Trophoblast cell (in vitro differentiated cells and primary cell): ENCODE measurements around the gene ARHGEF6.

Experiments
- DNase-seq, 2 donors: peaks; one replicate each; pipeline ENCODE4 v3.0.0-alpha.2; 2016
- H2AFZ ChIP-seq: 2 replicates; pipeline ENCODE4 v1.6.1; 2013; ENCODE audit warnings: low read length, moderate library complexity, mild to moderate bottlenecking; ENCODE audit not compliant: insufficient read depth, poor library complexity
- H2AK5ac ChIP-seq: 2 replicates; pipeline ENCODE4 v1.6.1; 2013; ENCODE audit warnings: mild to moderate bottlenecking, low read length
- H2BK120ac ChIP-seq: 2 replicates; pipeline ENCODE4 v1.6.1; 2013; ENCODE audit warnings: low read length, mild to moderate bottlenecking, moderate library complexity; ENCODE audit not compliant: insufficient read depth, poor library complexity
- H2BK12ac ChIP-seq: 2 replicates; pipeline ENCODE4 v1.6.1; 2013; ENCODE audit warnings: mild to moderate bottlenecking, low read length, moderate library complexity
- H2BK5ac ChIP-seq: 2 replicates; pipeline ENCODE4 v1.6.1; 2013; ENCODE audit warnings: low read length, low read depth, moderate library complexity, mild to moderate bottlenecking; ENCODE audit not compliant: poor library complexity
- H3K14ac ChIP-seq: 2 replicates; pipeline ENCODE4 v1.6.1; 2013; ENCODE audit warnings: mild to moderate bottlenecking, low read length
- H3K18ac ChIP-seq: 2 replicates; pipeline ENCODE4 v1.6.1; 2013; ENCODE audit warnings: mild to moderate bottlenecking, low read length
- H3K23ac ChIP-seq: 2 replicates; pipeline ENCODE4 v1.6.1; 2013; ENCODE audit warnings: low read length
- H3K27ac ChIP-seq: 2 replicates; pipeline ENCODE4 v1.5.1; 2013; ENCODE audit warnings: low read depth, mild to moderate bottlenecking, inconsistent platforms, low read length, moderate library complexity
- H3K27me3 ChIP-seq: 2 replicates; pipeline ENCODE4 v1.6.1; 2013; ENCODE audit warnings: inconsistent platforms, mild to moderate bottlenecking, low read length, moderate library complexity; ENCODE audit not compliant: insufficient read depth
- H3K36me3 ChIP-seq, 2 experiments: 1 replicate in 1 of 2; 2 replicates in 1 of 2; pipeline ENCODE4 v1.6.1; 2013; ENCODE audit warnings: low read length in 2 of 2, mild to moderate bottlenecking in 2 of 2, moderate library complexity in 1 of 2; ENCODE audit not compliant: insufficient read depth in 2 of 2, control insufficient read depth in 1 of 2
- H3K4ac ChIP-seq: 2 replicates; pipeline ENCODE4 v1.6.1; 2013; ENCODE audit warnings: low read depth, mild to moderate bottlenecking, low read length, moderate library complexity
- H3K4me1 ChIP-seq, 2 experiments: 1 replicate in 1 of 2; 2 replicates in 1 of 2; pipeline ENCODE4 v1.6.1; 2013; ENCODE audit warnings: low read length in 2 of 2, mild to moderate bottlenecking in 2 of 2, moderate library complexity in 1 of 2; ENCODE audit not compliant: insufficient read depth in 2 of 2, control insufficient read depth in 1 of 2
- H3K4me2 ChIP-seq: 2 replicates; pipeline ENCODE4 v1.6.1; 2013; ENCODE audit warnings: inconsistent platforms, mild to moderate bottlenecking, low read length, moderate library complexity
- H3K4me3 ChIP-seq: 2 replicates; pipeline ENCODE4 v1.5.1; 2013; ENCODE audit warnings: mild to moderate bottlenecking, low read depth, low read length, inconsistent platforms
- H3K79me1 ChIP-seq: one replicate; pipeline ENCODE4 v1.6.1; 2013; ENCODE audit warnings: low read length
- H3K79me2 ChIP-seq: 2 replicates; pipeline ENCODE4 v1.6.1; 2013; ENCODE audit warnings: low read length, mild to moderate bottlenecking; ENCODE audit not compliant: control insufficient read depth, insufficient read depth, poor library complexity
- H3K9ac ChIP-seq: 2 replicates; pipeline ENCODE4 v1.6.1; 2013; ENCODE audit warnings: mild to moderate bottlenecking, low read length
- H3K9me3 ChIP-seq: 2 replicates; pipeline ENCODE4 v1.6.1; 2013; ENCODE audit warnings: low read depth, mild to moderate bottlenecking, control low read depth, inconsistent platforms, low read length; ENCODE audit not compliant: insufficient read depth
- H4K12ac ChIP-seq: 2 replicates; pipeline ENCODE4 v1.6.1; 2013; ENCODE audit warnings: low read depth, mild to moderate bottlenecking, low read length, moderate library complexity
- H4K8ac ChIP-seq: 2 replicates; pipeline ENCODE4 v1.6.1; 2013; ENCODE audit warnings: low read depth, mild to moderate bottlenecking, low read length, moderate library complexity
- H4K91ac ChIP-seq: one replicate; pipeline ENCODE4 v1.6.1; 2013; ENCODE audit warnings: low read depth, mild to moderate bottlenecking, low read length, moderate library complexity
- WGBS: extraction: QIAGEN DNeasy Blood & Tissue Kit; methylation state at CpG from one replicate; pipeline ENCODE4 v1.1.7; 2013; ENCODE audit warnings: missing lambda C conversion rate; ENCODE audit not compliant: insufficient read length, insufficient coverage; ENCODE audit errors: extremely low coverage; 5-methylcytosine and 5-hydroxymethylcytosine counted together

Gene ARHGEF6

DNA sequence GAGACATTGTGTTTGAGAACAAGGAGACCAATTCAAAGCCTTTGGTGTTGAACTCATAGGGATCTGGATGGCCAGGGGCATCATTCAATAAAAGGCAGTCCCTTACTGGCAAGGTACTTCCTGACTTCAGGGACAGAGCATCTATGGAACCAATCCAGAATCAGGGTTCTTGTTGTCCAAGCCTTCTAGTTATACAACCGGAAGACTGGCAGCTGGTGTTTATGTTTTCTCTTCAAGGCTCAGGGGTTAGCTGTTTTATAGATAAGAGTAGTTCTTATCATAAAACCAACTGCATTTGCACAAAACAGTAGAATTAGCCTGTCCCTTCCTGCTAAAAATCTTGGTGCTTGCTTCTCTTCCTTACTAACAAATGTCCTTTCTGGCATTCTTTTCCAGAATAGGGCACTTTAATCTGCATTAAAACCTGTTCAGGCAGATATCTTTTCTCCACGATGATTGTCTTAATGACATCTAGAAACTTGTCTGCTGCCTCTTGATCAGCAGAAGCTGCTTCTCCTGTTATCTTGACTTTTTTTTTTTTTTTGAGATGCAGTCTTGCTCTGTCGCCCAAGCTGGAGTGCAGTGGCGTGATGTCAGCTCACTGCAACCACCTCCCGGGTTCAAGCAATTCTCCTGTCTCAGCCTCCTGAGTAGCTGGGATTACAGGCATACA is 38.4 kb upstream of the ARHGEF6 start:
- Histone ChIP-seq H3K18ac (no peak overlapping the region), H2BK5ac (no peak overlapping the region), H2BK120ac (no peak overlapping the region), H3K27ac (no peak overlapping the region), H3K27me3 (no peaks in the 10 kb centered on the region), H2AFZ (no peak overlapping the region), H3K14ac (no peak overlapping the region), H4K12ac (no peak overlapping the region), H2BK12ac (no peak overlapping the region), H3K36me3 (no peaks in the 10 kb centered on the region), H3K79me2 (no peaks in the 10 kb centered on the region), H3K79me1 (no peaks in the 10 kb centered on the region), H3K4me2 (no peak overlapping the region), H3K4me3 (no peak overlapping the region), H3K4ac (no peak overlapping the region), H3K9me3 (no peaks in the 10 kb centered on the region), H2AK5ac (no peak overlapping the region), H3K23ac (no peak overlapping the region), H4K8ac (no peak overlapping the region), H3K9ac (no peak overlapping the region), H4K91ac (no peak overlapping the region), H3K4me1 (no peaks in the 10 kb centered on the region)
- DNase-seq = no peak
- no CpG with 5 or more reads among the region's 5 CpGs for WGBS

DNA sequence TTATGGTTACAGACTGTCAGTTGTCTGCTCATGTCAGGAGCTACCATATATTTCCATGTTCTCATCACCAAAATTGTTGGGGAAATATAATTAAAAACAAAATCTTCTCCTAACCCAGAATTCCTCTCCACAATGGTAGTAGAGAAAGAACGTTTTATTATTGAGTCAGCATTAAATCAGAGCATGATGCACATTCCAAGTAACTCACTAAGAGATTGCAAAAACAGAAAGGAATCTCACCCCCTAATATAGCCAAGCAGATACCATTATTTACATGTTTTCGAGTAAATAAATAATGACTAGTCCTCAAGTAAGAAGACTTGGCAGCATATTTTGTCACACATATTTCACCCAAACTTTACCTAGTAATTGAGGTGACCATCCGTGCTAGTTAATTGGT is 36.2 kb upstream of the ARHGEF6 start:
- Histone ChIP-seq H2AFZ (no peak overlapping the region), H3K4me3 (no peak overlapping the region), H3K4ac (no peak overlapping the region), H3K23ac (no peak overlapping the region), H3K14ac (no peak overlapping the region), H3K27ac (no peak overlapping the region), H3K4me1 (no peaks in the 10 kb centered on the region), H4K91ac (no peak overlapping the region), H3K79me1 (no peaks in the 10 kb centered on the region), H4K8ac (no peak overlapping the region), H2BK5ac (no peak overlapping the region), H2AK5ac (no peak overlapping the region), H4K12ac (no peak overlapping the region), H3K27me3 (no peaks in the 10 kb centered on the region), H2BK12ac (no peak overlapping the region), H3K9me3 (no peaks in the 10 kb centered on the region), H2BK120ac (no peak overlapping the region), H3K79me2 (no peaks in the 10 kb centered on the region), H3K18ac (no peak overlapping the region), H3K9ac (no peak overlapping the region), H3K36me3 (no peaks in the 10 kb centered on the region), H3K4me2 (no peak overlapping the region)
- WGBS = no CpG with 5 or more reads among the region's 3 CpGs
- DNase-seq = no peak

DNA sequence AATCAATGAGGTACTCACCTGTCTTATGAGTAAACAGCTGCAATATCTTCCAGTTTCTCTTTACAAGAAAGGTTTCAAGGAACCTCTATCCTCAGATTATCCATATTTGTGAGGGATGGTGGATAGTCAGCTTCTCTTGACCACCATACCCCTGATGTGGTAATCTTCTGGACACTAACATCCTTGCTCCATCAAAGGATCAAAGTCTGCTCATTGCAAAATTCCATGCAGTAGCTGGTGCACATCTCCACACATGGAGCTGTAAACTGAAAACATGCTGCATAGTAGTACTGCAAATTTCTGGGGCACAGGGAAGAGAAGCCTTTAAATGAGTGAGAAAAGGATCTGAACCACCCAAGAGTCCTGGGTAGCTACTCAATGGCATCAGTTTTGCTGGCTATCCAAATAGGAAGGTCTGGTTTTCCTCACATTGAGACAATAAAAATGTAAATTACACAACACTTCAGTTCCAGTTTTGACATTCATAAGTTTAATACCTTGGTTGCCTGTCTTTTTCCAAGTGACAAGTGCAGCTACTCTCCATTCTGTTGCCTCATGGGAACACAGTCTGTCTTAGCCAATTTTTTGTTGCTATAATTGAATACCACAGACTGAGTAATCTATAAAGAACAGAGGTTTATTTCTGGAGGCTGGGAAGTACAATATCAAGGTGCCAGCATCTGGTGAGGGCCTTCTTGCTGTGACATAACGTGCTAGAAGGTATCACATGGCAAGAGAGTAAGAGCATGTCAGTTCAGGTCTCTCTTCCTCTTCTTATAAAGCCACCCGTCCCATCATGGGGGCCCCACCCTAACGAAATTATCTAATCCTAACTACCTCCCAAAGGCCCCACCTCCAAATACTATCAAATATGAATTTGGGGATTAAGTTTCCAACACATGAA is 34.4 kb upstream of the ARHGEF6 start:
- no CpG with 5 or more reads among the region's 3 CpGs for WGBS

DNA sequence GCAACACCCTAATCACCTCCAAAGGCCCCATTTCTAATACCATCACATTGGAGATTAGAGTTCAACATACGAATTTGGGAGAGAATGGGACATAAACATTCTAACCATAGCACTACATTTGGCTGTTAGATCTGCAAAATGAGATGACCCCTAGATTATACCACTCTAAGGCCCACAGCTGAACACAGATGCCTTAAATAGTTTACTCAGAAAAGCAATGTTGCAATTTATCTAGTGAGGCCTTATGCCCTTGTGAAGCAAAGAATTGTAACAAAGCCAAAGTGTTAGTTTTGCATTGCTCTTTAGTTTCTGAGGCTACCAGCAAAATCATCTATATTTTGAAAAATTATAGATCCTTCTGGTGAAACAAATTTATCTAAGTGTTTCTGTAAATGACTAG is 31.6 kb upstream of the ARHGEF6 start:
- no peak overlapping the region for H4K8ac ChIP-seq
- no peak overlapping the region for H3K18ac ChIP-seq
- H2AK5ac ChIP-seq = no peak overlapping the region
- no peak overlapping the region for H3K9ac ChIP-seq
- no peak overlapping the region for H2BK120ac ChIP-seq
- DNase-seq = peak in 1 of 2 donors; percentile 5
- H3K79me2 ChIP-seq = no peaks in the 10 kb centered on the region
- no peaks in the 10 kb centered on the region for H3K79me1 ChIP-seq
- no peak overlapping the region for H2BK5ac ChIP-seq
- H3K23ac ChIP-seq = no peak overlapping the region
- no peak overlapping the region for H4K12ac ChIP-seq
- no peaks in the 10 kb centered on the region for H3K36me3 ChIP-seq
- H3K4ac ChIP-seq = no peak overlapping the region
- H3K27me3 ChIP-seq = no peaks in the 10 kb centered on the region
- no peak overlapping the region for H4K91ac ChIP-seq
- H3K4me2 ChIP-seq = no peak overlapping the region
- no peaks in the 10 kb centered on the region for H3K4me1 ChIP-seq
- H3K14ac ChIP-seq = no peak overlapping the region
- H2AFZ ChIP-seq = no peak overlapping the region
- no peaks in the 10 kb centered on the region for H3K9me3 ChIP-seq
- H3K27ac ChIP-seq = no peak overlapping the region
- H2BK12ac ChIP-seq = no peak overlapping the region
- H3K4me3 ChIP-seq = no peak overlapping the region
- WGBS = no CpG with 5 or more reads among the region's 1 CpG

More for the DNA sequence above, 34.4 kb upstream of the ARHGEF6 start:
- Histone ChIP-seq H2BK5ac (no peak overlapping the region), H3K9me3 (no peaks in the 10 kb centered on the region), H3K79me2 (no peaks in the 10 kb centered on the region), H3K27me3 (no peaks in the 10 kb centered on the region), H3K4ac (no peak overlapping the region), H2BK12ac (no peak overlapping the region), H2BK120ac (no peak overlapping the region), H4K12ac (no peak overlapping the region), H3K4me3 (no peak overlapping the region), H3K4me2 (no peak overlapping the region), H3K27ac (no peak overlapping the region), H2AFZ (no peak overlapping the region), H3K79me1 (no peaks in the 10 kb centered on the region), H3K4me1 (no peaks in the 10 kb centered on the region), H3K18ac (no peak overlapping the region), H3K23ac (no peak overlapping the region), H3K9ac (no peak overlapping the region), H3K36me3 (no peaks in the 10 kb centered on the region), H2AK5ac (no peak overlapping the region), H4K8ac (no peak overlapping the region), H4K91ac (no peak overlapping the region), H3K14ac (no peak overlapping the region)
- no peak for DNase-seq
